NCI-H187 treated with DMSO at 0.1 percent for 48 hours (cell line): ENCODE results near the gene UPB1.

Experiments
- DNase-seq: peaks from one replicate; lab custom pipeline; 2025; lab: John Stamatoyannopoulos, UW

Gene UPB1

DNA sequence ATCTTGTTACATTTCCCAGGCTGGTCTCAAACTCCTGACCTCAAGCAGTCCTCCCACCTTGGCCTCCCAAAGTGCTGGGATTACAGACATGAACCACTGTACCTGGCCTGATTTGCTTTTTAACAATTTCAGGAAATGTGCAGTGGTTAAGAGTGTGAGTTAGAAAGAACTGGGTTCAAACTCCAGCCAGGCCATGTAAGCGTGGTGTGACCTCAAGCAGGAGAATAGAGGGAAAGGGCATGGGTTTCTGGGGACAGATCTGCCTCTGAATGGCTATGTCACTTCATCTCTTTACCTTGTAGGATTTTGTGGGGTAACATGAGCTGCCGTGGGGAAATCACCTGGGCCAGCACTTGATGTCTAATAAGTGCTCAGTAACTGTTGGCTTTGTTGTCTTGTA is 69.9 kb downstream of the UPB1 start:
- no peak for DNase-seq

DNA sequence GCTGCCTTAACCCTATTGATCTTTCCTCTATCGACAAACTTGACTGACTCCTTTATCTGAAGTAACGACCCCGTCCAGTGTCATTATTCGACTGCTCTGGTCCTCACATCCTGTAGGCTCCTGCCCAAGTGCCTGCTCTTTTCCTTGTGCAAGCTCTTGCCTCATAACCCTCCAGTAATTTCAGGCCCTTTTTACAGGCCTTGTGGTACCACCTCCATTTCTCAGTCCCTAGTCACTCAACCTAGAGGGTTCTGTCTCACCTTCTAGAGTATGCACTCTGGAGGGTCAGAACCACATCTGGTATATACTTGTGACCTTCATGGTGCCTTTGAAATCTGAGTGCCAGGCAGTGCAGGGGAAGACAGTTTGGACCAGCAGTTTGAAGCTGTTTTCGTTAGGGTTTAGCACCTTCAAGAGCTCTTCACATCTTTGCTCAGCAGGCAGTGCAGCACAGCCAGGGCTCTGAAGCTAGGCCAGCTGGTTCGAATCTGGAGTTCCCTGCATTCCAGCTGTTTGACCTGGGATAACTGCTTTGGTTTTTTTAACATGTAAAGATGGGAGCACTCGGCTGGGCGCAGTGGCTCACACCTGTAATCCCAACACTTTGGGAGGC is 71.9 kb downstream of the UPB1 start:
- peak; percentile 3 for DNase-seq

DNA sequence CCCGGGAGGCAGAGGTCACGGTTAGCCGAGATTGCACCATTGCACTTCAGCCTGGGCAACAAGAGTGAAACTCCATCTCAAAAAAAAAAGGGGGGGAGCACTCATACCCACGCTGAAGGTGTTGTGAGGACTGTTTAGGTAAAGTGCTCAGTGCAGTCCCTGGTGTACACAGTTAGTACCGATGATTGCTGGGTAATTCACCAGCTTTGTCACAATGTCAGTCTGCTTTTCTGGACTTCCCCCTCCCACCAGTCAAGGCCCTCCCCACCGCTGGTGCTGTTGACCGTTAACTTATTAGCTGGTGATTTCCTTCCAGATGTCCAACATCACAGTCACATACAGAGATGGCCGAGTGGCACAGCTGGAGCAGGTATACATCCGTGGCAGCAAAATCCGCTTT is 72.5 kb downstream of the UPB1 start:
- no peak for DNase-seq

DNA sequence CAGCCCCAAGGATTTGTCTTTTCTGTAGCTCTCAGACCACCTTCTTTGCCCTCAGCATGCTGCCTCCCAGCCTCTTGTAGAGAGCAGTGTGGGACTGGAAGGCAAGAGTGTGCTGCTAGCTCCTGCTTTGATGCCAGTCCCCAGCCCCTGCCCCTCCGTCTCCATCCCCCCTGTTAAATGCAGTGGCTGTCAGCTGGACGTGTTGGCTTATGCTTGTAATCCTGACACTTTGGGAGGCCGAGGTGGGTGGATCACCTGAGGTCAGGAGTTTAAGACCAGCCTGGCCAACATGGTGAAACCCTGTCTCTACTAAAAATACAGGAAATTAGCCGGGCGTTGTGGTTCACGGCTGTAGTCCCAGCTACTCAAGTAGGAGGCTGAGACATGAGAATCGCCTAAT is 76.1 kb downstream of the UPB1 start:
- DNase-seq, result no peak

DNA sequence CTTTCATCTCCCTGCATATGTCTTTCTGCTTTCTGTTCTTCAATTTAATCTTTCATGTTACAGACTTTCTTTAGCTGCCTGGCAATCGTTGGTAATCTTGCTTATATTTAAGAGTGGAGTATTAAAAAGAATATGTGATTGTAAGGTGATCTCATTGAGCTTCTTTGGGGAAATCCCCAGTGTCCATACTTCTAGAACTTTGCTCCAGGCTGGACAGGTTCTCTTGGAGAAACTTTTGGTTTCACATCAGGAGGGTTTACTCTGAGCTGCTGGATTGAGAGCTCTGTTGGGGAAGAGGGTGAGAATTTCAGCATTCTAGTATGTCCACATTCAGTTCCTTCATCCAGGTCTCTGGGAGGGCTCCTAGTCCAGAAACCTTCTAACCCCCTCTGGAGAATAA is 81.6 kb downstream of the UPB1 start:
- DNase-seq, result no peak
